HG03378 (cell line): Measurements from ENCODE around the gene RIPPLY1.

ENCODE experiments used
- ATAC-seq: cut with Tn5 transposase; IDR thresholded peaks from one replicate; pipeline ENCODE4 v1.9.1; 2021; ENCODE audit warnings: mild to moderate bottlenecking, moderate library complexity; ENCODE audit not compliant: unreplicated experiment

Gene RIPPLY1

GRCh38 chrX:106903291-106903824 lies at the start of gene RIPPLY1:
Gene RIPPLY1, minus strand, starts transcription at chrX:106903341. Its CDS starts 54 bp downstream, at chrX:106903287.
- ATAC-seq: no peak

GRCh38 chrX:106952538-106952937 lies 49.4 kb upstream of the RIPPLY1 start:
- no peak for ATAC-seq

GRCh38 chrX:106952089-106952488 lies 48.9 kb upstream of the RIPPLY1 start:
- ATAC-seq: no peak

GRCh38 chrX:106951230-106951629 lies 48.1 kb upstream of the RIPPLY1 start:
- ATAC-seq: no peak

- no peak for ATAC-seq
Observed at GRCh38 chrX:106950381-106950780, 47.2 kb upstream of the RIPPLY1 start.

- ATAC-seq: no peak
Observed at GRCh38 chrX:106949366-106949765, 46.2 kb upstream of the RIPPLY1 start.

- ATAC-seq: no peak
Observed at GRCh38 chrX:106948641-106949040, 45.5 kb upstream of the RIPPLY1 start.

GRCh38 chrX:106946464-106946863 lies 43.3 kb upstream of the RIPPLY1 start:
- no peak for ATAC-seq

- no peak for ATAC-seq
Observed at GRCh38 chrX:106940068-106940467, 36.9 kb upstream of the RIPPLY1 start.

GRCh38 chrX:106939566-106939965 lies 36.4 kb upstream of the RIPPLY1 start:
- no peak for ATAC-seq

GRCh38 chrX:106936246-106936645 lies 33.1 kb upstream of the RIPPLY1 start:
- no peak for ATAC-seq

GRCh38 chrX:106935175-106935574 lies 32.0 kb upstream of the RIPPLY1 start:
- no peak for ATAC-seq

GRCh38 chrX:106933538-106933961 lies 30.4 kb upstream of the RIPPLY1 start:
- ATAC-seq: no peak

GRCh38 chrX:106932960-106933537 lies 29.9 kb upstream of the RIPPLY1 start:
- no peak for ATAC-seq

GRCh38 chrX:106932492-106932923 lies 29.4 kb upstream of the RIPPLY1 start:
- ATAC-seq: no peak

- no peak for ATAC-seq
Observed at GRCh38 chrX:106931831-106932491, 28.8 kb upstream of the RIPPLY1 start.

GRCh38 chrX:106928227-106928626 lies 25.1 kb upstream of the RIPPLY1 start:
- no peak for ATAC-seq

- ATAC-seq: no peak
Observed at GRCh38 chrX:106927700-106928099, 24.6 kb upstream of the RIPPLY1 start.

- no peak for ATAC-seq
Observed at GRCh38 chrX:106927023-106927422, 23.9 kb upstream of the RIPPLY1 start.

- ATAC-seq: no peak
Observed at GRCh38 chrX:106921637-106922036, 18.5 kb upstream of the RIPPLY1 start.

GRCh38 chrX:106919932-106920452 lies 16.9 kb upstream of the RIPPLY1 start, which contains the start of gene CLDN2:
Gene CLDN2, plus strand, starts transcription at chrX:106920402. Its CDS starts 7,827 bp downstream, at chrX:106928229.
- no peak for ATAC-seq
